GM19395 (cell line): ENCODE data around the gene MAP2K7.

Experiments used
- ATAC-seq: cut with Tn5 transposase; IDR thresholded peaks from one replicate; pipeline ENCODE4 v1.9.1; 2021; ENCODE audit warnings: mild to moderate bottlenecking, moderate library complexity; ENCODE audit not compliant: unreplicated experiment

The MAP2K7 gene

GRCh38 chr19:7866399-7867091 is 37.1 kb upstream of the MAP2K7 start:
- ATAC-seq, result no peak

- no peak for ATAC-seq
Measured at GRCh38 chr19:7867092-7867844, 36.4 kb upstream of the MAP2K7 start.

GRCh38 chr19:7868326-7868670 is 35.4 kb upstream of the MAP2K7 start:
- no peak for ATAC-seq

- ATAC-seq, result peak; percentile 67
Measured at GRCh38 chr19:7868671-7869452, 34.8 kb upstream of the MAP2K7 start.

GRCh38 chr19:7869453-7869909 is 34.2 kb upstream of the MAP2K7 start:
- peak; percentile 51 for ATAC-seq

GRCh38 chr19:7869910-7870511 is 33.7 kb upstream of the MAP2K7 start:
- ATAC-seq, result no peak

- ATAC-seq, result no peak
Measured at GRCh38 chr19:7870571-7871436, 32.9 kb upstream of the MAP2K7 start.

GRCh38 chr19:7871437-7872305 is 32.0 kb upstream of the MAP2K7 start:
- ATAC-seq, result no peak

- no peak for ATAC-seq
Measured at GRCh38 chr19:7872306-7873204, 31.1 kb upstream of the MAP2K7 start.

GRCh38 chr19:7873304-7874075 is 30.2 kb upstream of the MAP2K7 start:
- no peak for ATAC-seq

- ATAC-seq, result no peak
Measured at GRCh38 chr19:7874076-7874896, 29.4 kb upstream of the MAP2K7 start, which contains the start of gene PRR36. TSS of gene PRR36 (minus strand) at chr19:7874390. CDS start at chr19:7873689, 701 bp downstream.

GRCh38 chr19:7874897-7875273 is 28.8 kb upstream of the MAP2K7 start:
- ATAC-seq, result no peak

GRCh38 chr19:7877249-7877836 is 26.3 kb upstream of the MAP2K7 start:
- no peak for ATAC-seq

GRCh38 chr19:7879111-7879807 is 24.4 kb upstream of the MAP2K7 start:
- no peak for ATAC-seq

GRCh38 chr19:7879836-7880235 is 23.8 kb upstream of the MAP2K7 start:
- ATAC-seq, result no peak

GRCh38 chr19:7881910-7882309 is 21.8 kb upstream of the MAP2K7 start:
- ATAC-seq, result no peak
